CD4-positive, alpha-beta T cell treated with Interleukin-21 for 1 hour (primary cell): ENCODE data around the gene CFAP97D2.
"Not testable (repeated sequence)": the region's sequence is repeated elsewhere in the genome, so short reads cannot be mapped to it uniquely, and the experiment has no call there.

Experiments used
- DNase-seq: peaks from one replicate; pipeline ENCODE4 v3.0.0-alpha.2; 2020

The CFAP97D2 gene

GRCh38 chr13:114143806-114144605 is 35.1 kb upstream of the CFAP97D2 start:
- peak; percentile 59 for DNase-seq

- no peak for DNase-seq
Measured at GRCh38 chr13:114144606-114145244, 34.3 kb upstream of the CFAP97D2 start.

GRCh38 chr13:114145256-114145655 is 33.8 kb upstream of the CFAP97D2 start:
- no peak for DNase-seq

GRCh38 chr13:114145722-114146121 is 33.3 kb upstream of the CFAP97D2 start:
- no peak for DNase-seq

- no peak for DNase-seq
Measured at GRCh38 chr13:114146173-114146572, 32.9 kb upstream of the CFAP97D2 start.

- no peak for DNase-seq
Measured at GRCh38 chr13:114146629-114147028, 32.4 kb upstream of the CFAP97D2 start.

GRCh38 chr13:114147803-114148520 is 31.1 kb upstream of the CFAP97D2 start:
- DNase-seq: no peak

- peak; percentile 93 for DNase-seq
Measured at GRCh38 chr13:114148521-114148855, 30.6 kb upstream of the CFAP97D2 start.

GRCh38 chr13:114148886-114149285 is 30.2 kb upstream of the CFAP97D2 start:
- DNase-seq: not testable (repeated sequence)

- DNase-seq: no peak
Measured at GRCh38 chr13:114149774-114150740, 29.0 kb upstream of the CFAP97D2 start.

- peak; percentile 75 for DNase-seq
Measured at GRCh38 chr13:114151031-114151430, 28.0 kb upstream of the CFAP97D2 start.

- peak; percentile 60 for DNase-seq
Measured at GRCh38 chr13:114151565-114152284, 27.3 kb upstream of the CFAP97D2 start.

GRCh38 chr13:114152285-114152645 is 26.8 kb upstream of the CFAP97D2 start:
- DNase-seq: no peak

- no peak for DNase-seq
Measured at GRCh38 chr13:114152831-114153371, 26.2 kb upstream of the CFAP97D2 start.

- DNase-seq: no peak
Measured at GRCh38 chr13:114153485-114154080, 25.5 kb upstream of the CFAP97D2 start.

GRCh38 chr13:114154476-114154875 is 24.6 kb upstream of the CFAP97D2 start:
- no peak for DNase-seq

GRCh38 chr13:114155320-114155719 is 23.7 kb upstream of the CFAP97D2 start:
- DNase-seq: no peak

- DNase-seq: peak; percentile 57
Measured at GRCh38 chr13:114155926-114156883, 22.9 kb upstream of the CFAP97D2 start.

GRCh38 chr13:114157869-114158495 is 21.1 kb upstream of the CFAP97D2 start:
- no peak for DNase-seq
